Body of pancreas (tissue), 4 donors: ENCODE results near the gene LAG3.

Source experiments
- POLR2A ChIP-seq, 3 donors: fragments of 450-650 bp; IDR thresholded peaks; one replicate each; pipeline ENCODE4 v1.6.1; 2016; ENCODE audit warnings: antibody characterized with exemption in 3 of 3, mild to moderate bottlenecking in 2 of 3
- TF ChIP-seq, protein P1 (sequence below), 7 experiments: fragments of 450-650 bp in 4 of 7; fragments of 200-600 bp in 3 of 7; sonication (generic) in 3 of 7; IDR thresholded peaks; one replicate each; pipeline ENCODE4 v1.5.1; 2016 to 2019; ENCODE audit warnings: antibody characterized with exemption in 7 of 7

DNA sequence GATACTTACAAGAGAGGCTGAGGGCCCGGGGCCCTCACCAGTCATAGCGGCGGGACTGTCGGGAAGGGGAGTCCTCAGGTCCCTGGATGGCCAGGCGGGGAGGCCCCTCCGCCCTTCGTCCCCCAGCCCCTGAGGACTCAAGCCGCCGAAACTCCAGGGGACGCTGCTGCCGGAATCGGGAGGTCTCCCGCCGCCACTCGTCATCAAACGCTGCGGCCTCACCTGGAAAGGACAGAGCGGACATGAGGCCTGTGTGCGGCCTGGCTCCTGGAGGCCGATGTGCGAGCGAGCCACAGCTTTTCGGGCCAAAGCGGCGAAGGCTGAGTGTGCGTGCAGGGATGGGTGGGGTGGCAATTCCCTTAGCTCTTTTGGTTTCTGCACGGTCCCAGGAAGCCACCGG lies 23.6 kb upstream of the LAG3 start:
- no peak for TF ChIP-seq POLR2A (IDR thresholded peaks at IDR 0.05)
- TF ChIP-seq, protein P1, sequence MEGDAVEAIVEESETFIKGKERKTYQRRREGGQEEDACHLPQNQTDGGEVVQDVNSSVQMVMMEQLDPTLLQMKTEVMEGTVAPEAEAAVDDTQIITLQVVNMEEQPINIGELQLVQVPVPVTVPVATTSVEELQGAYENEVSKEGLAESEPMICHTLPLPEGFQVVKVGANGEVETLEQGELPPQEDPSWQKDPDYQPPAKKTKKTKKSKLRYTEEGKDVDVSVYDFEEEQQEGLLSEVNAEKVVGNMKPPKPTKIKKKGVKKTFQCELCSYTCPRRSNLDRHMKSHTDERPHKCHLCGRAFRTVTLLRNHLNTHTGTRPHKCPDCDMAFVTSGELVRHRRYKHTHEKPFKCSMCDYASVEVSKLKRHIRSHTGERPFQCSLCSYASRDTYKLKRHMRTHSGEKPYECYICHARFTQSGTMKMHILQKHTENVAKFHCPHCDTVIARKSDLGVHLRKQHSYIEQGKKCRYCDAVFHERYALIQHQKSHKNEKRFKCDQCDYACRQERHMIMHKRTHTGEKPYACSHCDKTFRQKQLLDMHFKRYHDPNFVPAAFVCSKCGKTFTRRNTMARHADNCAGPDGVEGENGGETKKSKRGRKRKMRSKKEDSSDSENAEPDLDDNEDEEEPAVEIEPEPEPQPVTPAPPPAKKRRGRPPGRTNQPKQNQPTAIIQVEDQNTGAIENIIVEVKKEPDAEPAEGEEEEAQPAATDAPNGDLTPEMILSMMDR (IDR thresholded peaks at IDR 0.05), result no peak
